ENCODE results near the gene DNAJC5. TPM values are rescaled to one million over a fixed set of nuclear protein-coding genes. Genes with fewer than 3 reads are reported as not detected.
"Not testable (repeated sequence)": the region's sequence is repeated elsewhere in the genome, so short reads cannot be mapped to it uniquely, and the experiment has no call there.

Gene DNAJC5
- total and polyA plus RNA-seq, 2 donors (not counting 3 experiments of a cell fraction or from before 2014, with no cell fraction given) = 44.7 to 60.3 TPM

DNA sequence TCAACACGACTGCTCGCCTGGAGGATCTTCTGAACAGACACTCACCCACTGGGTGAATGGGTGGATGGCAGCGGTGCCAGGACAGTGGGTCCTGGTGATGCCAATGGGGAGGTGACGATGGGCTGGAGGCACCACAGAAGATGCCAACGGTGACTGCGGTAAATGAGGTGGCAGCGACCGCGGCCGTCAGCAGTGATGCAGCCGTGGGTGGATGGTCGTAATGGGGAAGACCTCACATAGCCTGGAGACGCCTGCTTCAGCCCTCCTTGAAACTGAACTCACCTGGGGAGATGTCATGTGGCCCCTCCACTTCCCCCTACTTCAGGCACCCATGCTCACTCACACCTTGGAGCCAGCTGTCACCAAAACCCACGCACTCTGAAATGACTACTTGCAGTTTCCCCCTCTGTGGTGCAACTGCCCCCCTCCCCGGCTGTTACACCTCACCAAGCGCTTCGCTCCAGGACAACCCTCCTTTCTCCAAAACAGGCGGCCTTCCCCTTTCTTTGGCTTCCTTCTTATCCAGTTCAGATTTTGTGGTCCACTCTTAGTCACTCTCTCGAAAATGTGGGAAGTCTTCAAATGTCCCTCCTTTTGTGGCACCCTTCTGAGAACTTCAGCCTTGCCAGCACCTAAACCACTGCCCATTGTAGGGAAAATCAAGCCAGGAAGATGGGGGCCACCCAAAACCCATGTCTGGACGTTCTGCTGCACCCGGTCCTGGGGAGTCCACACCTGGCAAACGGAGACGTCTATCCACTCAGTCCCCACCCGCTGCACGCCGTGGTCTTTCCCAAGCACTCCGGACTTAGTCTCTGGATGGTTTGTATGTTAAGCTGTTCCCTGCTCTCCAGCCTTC lies 44.0 kb upstream of the DNAJC5 start:
- Histone ChIP-seq H3K27ac (ENCODE audit: insufficient read depth, low read depth, low read length) (no peak overlapping the region), H4K20me1 (replicated peaks; ENCODE audit: control insufficient read depth, extremely low read depth, insufficient read depth, low read length) (no peaks in the 10 kb centered on the region), H3K4me3 (replicated peaks in 1 of 3; ENCODE audit: insufficient read depth in 1 of 3, low read depth in 1 of 3, low read length in 3 of 3) (no peak overlapping the region), H3K79me2 (ENCODE audit: control insufficient read depth, insufficient read depth, low read length) (no peaks in the 10 kb centered on the region), H3K4me2 (ENCODE audit: insufficient read depth, low read length) (no peak overlapping the region), H3K27me3 (ENCODE audit: control insufficient read depth in 2 of 2, insufficient read depth in 2 of 2, low read length in 2 of 2) (peaks cover 0 to 5% of the 10 kb centered on the region in 2 experiments), H3K36me3 (ENCODE audit: control insufficient read depth in 2 of 2, extremely low read depth in 1 of 2, insufficient read depth in 2 of 2, low read length in 2 of 2) (no peaks in the 10 kb centered on the region), H3K9me1 (replicated peaks; ENCODE audit: control insufficient read depth, extremely low read depth, insufficient read depth, low read length) (no peaks in the 10 kb centered on the region), H3K4me1 (ENCODE audit: control insufficient read depth, extremely low read depth, insufficient read depth, low read length) (peaks cover 31% of the 10 kb centered on the region), H2AFZ (ENCODE audit: low read depth, low read length) (no peak overlapping the region), H3K9me3 (replicated peaks; ENCODE audit: control insufficient read depth, insufficient read depth, low read length) (no peaks in the 10 kb centered on the region), H3K9ac (replicated peaks; ENCODE audit: extremely low read depth, insufficient read depth, low read length) (no peak overlapping the region)
- no peak for FAIRE-seq
- DNase-seq (ENCODE audit: low read depth, low spot score) = no peak
- dilution Hi-C loops (cut with MboI; ENCODE audit: extremely low pct_ligation_motif_present, low sequenced_read_pairs) = no loop called here
- BruUV-seq (replicated peaks) = no TSS peak
- intact Hi-C loops (cut with micrococcal nuclease) = no loop called here
- ChIA-PET POLR2A (no interaction called here), CTCF (interaction anchor here (1.6 kb wide), 1 partner anchor 13 kb away, joined by 4 read pairs; no protein-coding TSS in a partner anchor)
- TF ChIP-seq, protein P1, sequence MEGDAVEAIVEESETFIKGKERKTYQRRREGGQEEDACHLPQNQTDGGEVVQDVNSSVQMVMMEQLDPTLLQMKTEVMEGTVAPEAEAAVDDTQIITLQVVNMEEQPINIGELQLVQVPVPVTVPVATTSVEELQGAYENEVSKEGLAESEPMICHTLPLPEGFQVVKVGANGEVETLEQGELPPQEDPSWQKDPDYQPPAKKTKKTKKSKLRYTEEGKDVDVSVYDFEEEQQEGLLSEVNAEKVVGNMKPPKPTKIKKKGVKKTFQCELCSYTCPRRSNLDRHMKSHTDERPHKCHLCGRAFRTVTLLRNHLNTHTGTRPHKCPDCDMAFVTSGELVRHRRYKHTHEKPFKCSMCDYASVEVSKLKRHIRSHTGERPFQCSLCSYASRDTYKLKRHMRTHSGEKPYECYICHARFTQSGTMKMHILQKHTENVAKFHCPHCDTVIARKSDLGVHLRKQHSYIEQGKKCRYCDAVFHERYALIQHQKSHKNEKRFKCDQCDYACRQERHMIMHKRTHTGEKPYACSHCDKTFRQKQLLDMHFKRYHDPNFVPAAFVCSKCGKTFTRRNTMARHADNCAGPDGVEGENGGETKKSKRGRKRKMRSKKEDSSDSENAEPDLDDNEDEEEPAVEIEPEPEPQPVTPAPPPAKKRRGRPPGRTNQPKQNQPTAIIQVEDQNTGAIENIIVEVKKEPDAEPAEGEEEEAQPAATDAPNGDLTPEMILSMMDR (IDR thresholded peaks at IDR 0.05; ENCODE audit: extremely low read depth in 1 of 2, insufficient read depth in 1 of 2, low read depth in 1 of 2, low read length in 2 of 2) = no peak
- TF ChIP-seq MYC (IDR thresholded peaks at IDR 0.05; ENCODE audit: low read depth, low read length) = no peak
- TF ChIP-seq FOS (IDR thresholded peaks at IDR 0.05; ENCODE audit: borderline replicate concordance, insufficient read depth, low read length) = no peak
- no peak for TF ChIP-seq EZH2 (IDR thresholded peaks at IDR 0.05; ENCODE audit: borderline replicate concordance, low read depth, low read length, severe bottlenecking)
- TF ChIP-seq POLR2A (IDR thresholded peaks at IDR 0.05; ENCODE audit: low read depth, low read length) = no peak

- H2AFZ ChIP-seq (ENCODE audit: low read depth, low read length); dilution Hi-C loops (cut with MboI; ENCODE audit: extremely low pct_ligation_motif_present, low sequenced_read_pairs); H3K9ac ChIP-seq (replicated peaks; ENCODE audit: extremely low read depth, insufficient read depth, low read length); DNase-seq (ENCODE audit: low read depth, low spot score); H3K79me2 ChIP-seq (ENCODE audit: control insufficient read depth, insufficient read depth, low read length); intact Hi-C loops (cut with micrococcal nuclease); H3K27ac ChIP-seq (ENCODE audit: insufficient read depth, low read depth, low read length); H3K9me1 ChIP-seq (replicated peaks; ENCODE audit: control insufficient read depth, extremely low read depth, insufficient read depth, low read length); H3K4me2 ChIP-seq (ENCODE audit: insufficient read depth, low read length); H4K20me1 ChIP-seq (replicated peaks; ENCODE audit: control insufficient read depth, extremely low read depth, insufficient read depth, low read length); POLR2A ChIA-PET; H3K36me3 ChIP-seq (ENCODE audit: control insufficient read depth in 2 of 2, extremely low read depth in 1 of 2, insufficient read depth in 2 of 2, low read length in 2 of 2); H3K27me3 ChIP-seq (ENCODE audit: control insufficient read depth in 2 of 2, insufficient read depth in 2 of 2, low read length in 2 of 2); FAIRE-seq; H3K4me3 ChIP-seq (replicated peaks in 1 of 3; ENCODE audit: insufficient read depth in 1 of 3, low read depth in 1 of 3, low read length in 3 of 3); BruUV-seq (replicated peaks); H3K9me3 ChIP-seq (replicated peaks; ENCODE audit: control insufficient read depth, insufficient read depth, low read length): not testable (repeated sequence)
- H3K4me1 ChIP-seq (ENCODE audit: control insufficient read depth, extremely low read depth, insufficient read depth, low read length) = peaks cover 25% of the 10 kb centered on the region
- CTCF ChIA-PET = interaction anchor here (1.6 kb wide), 1 partner anchor 13 kb away, joined by 4 read pairs; no protein-coding TSS in a partner anchor
These were observed 43.4 kb upstream of the DNAJC5 start for GRCh38 chr20:63851548-63851943.

DNA sequence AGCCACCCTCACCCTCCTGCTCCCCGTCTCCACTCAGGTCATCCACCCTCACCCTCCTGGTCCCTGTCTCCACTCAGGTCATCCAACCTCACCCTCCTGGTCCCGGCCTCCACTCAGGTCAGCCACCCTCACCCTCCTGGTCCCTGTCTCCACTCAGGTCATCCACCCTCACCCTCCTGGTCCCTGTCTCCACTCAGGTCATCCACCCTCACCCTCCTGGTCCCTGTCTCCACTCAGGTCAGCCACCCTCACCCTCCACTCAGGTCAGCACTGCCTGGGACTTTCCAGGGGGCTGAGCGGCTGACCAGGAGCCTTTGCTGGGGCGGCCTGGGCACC lies 41.2 kb upstream of the DNAJC5 start:
- H3K27ac ChIP-seq (ENCODE audit: insufficient read depth, low read depth, low read length); H3K9ac ChIP-seq (replicated peaks; ENCODE audit: extremely low read depth, insufficient read depth, low read length); H4K20me1 ChIP-seq (replicated peaks; ENCODE audit: control insufficient read depth, extremely low read depth, insufficient read depth, low read length); H3K4me3 ChIP-seq (replicated peaks in 1 of 3; ENCODE audit: insufficient read depth in 1 of 3, low read depth in 1 of 3, low read length in 3 of 3); H3K9me1 ChIP-seq (replicated peaks; ENCODE audit: control insufficient read depth, extremely low read depth, insufficient read depth, low read length); dilution Hi-C loops (cut with MboI; ENCODE audit: extremely low pct_ligation_motif_present, low sequenced_read_pairs); BruUV-seq (replicated peaks); DNase-seq (ENCODE audit: low read depth, low spot score); H3K79me2 ChIP-seq (ENCODE audit: control insufficient read depth, insufficient read depth, low read length); H3K9me3 ChIP-seq (replicated peaks; ENCODE audit: control insufficient read depth, insufficient read depth, low read length); H3K4me2 ChIP-seq (ENCODE audit: insufficient read depth, low read length); H3K27me3 ChIP-seq (ENCODE audit: control insufficient read depth in 2 of 2, insufficient read depth in 2 of 2, low read length in 2 of 2); intact Hi-C loops (cut with micrococcal nuclease); H2AFZ ChIP-seq (ENCODE audit: low read depth, low read length); POLR2A ChIA-PET; H3K36me3 ChIP-seq (ENCODE audit: control insufficient read depth in 2 of 2, extremely low read depth in 1 of 2, insufficient read depth in 2 of 2, low read length in 2 of 2); FAIRE-seq: not testable (repeated sequence)
- CTCF ChIA-PET = interaction anchor here (1.1 to 3.4 kb wide), 2 partner anchors 11 to 68 kb away, joined by 3 to 12 read pairs; no protein-coding TSS in a partner anchor
- peaks cover 16% of the 10 kb centered on the region for H3K4me1 ChIP-seq (ENCODE audit: control insufficient read depth, extremely low read depth, insufficient read depth, low read length)
